ENCODE data around the gene RNASE8.

Gene RNASE8

GRCh38 chr14:21074398-21075272, 17.0 kb downstream of the RNASE8 start:
- no peak for DNase-seq

- DNase-seq = no peak
Measured at GRCh38 chr14:21075719-21076437, 18.3 kb downstream of the RNASE8 start.

- DNase-seq = no peak
Measured at GRCh38 chr14:21077672-21078071, 20.1 kb downstream of the RNASE8 start.

- no peak for DNase-seq
Measured at GRCh38 chr14:21078287-21078686, 20.7 kb downstream of the RNASE8 start.

- no peak for DNase-seq
Measured at GRCh38 chr14:21078726-21079125, 21.1 kb downstream of the RNASE8 start.

GRCh38 chr14:21081521-21082142, 24.0 kb downstream of the RNASE8 start:
- DNase-seq = no peak

- no peak for DNase-seq
Measured at GRCh38 chr14:21083565-21084325, 26.1 kb downstream of the RNASE8 start.

GRCh38 chr14:21084396-21084795, 26.8 kb downstream of the RNASE8 start:
- no peak for DNase-seq

GRCh38 chr14:21084998-21085853, 27.6 kb downstream of the RNASE8 start:
- DNase-seq = no peak

- DNase-seq = no peak
Measured at GRCh38 chr14:21086908-21087293, 29.3 kb downstream of the RNASE8 start.

- DNase-seq = peak in 1 of 2 donors; percentile 82
Measured at GRCh38 chr14:21087294-21088091, 29.9 kb downstream of the RNASE8 start.

GRCh38 chr14:21088687-21089086, 31.1 kb downstream of the RNASE8 start:
- no peak for DNase-seq

GRCh38 chr14:21089271-21089670, 31.6 kb downstream of the RNASE8 start:
- DNase-seq = no peak

GRCh38 chr14:21089877-21090193, 32.2 kb downstream of the RNASE8 start:
- DNase-seq = no peak

- DNase-seq = no peak
Measured at GRCh38 chr14:21090194-21090939, 32.7 kb downstream of the RNASE8 start.

- DNase-seq = no peak
Measured at GRCh38 chr14:21090940-21091663, 33.5 kb downstream of the RNASE8 start.

- DNase-seq = no peak
Measured at GRCh38 chr14:21091821-21092272, 34.2 kb downstream of the RNASE8 start.

- DNase-seq = peak; percentile 31 to 57
Measured at GRCh38 chr14:21092273-21093011, 34.8 kb downstream of the RNASE8 start.

- DNase-seq = no peak
Measured at GRCh38 chr14:21093018-21093417, 35.4 kb downstream of the RNASE8 start.
